ENCODE measurements around the gene CD59.

Gene CD59, protein sequence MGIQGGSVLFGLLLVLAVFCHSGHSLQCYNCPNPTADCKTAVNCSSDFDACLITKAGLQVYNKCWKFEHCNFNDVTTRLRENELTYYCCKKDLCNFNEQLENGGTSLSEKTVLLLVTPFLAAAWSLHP

DNA sequence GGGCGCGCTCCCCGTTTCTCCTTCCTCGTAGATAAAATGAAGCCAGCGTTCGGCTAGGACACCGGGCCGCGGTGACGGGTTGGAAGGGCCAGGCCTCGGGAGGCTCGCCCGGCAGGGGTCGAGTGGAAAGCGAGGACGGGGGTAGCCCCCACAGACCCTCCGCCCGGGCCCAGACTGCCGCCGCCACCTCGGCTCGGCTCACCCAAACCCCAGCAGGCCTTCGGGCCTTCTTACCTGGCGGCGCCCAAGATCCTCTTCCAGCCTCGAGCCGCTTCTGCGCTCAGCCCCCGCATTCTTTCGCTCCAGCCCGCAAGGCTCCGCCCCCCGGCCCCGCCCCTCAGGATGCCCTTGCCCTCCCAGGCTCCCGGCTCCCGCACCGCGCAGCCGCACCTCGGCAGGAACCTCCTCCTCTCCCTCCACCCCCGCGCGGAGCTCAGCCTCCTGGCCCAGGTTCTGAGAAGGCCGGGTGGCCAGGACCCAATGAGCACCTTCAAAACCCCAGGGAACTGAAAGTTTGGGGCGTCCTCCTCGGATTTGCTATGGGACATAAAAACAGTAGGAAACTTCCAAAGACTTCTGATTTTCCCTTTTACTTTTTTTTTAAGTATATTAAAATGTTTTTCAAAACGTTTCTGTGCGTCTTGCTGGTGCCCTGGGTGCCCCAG, at the start of gene CD59:
CD59 (minus strand) TSS at position 276 of the 665 bp plus-strand sequence. CDS start 13,978 bp downstream, outside the sequence.
- peak; percentile 87 for DNase-seq (ENCODE audit: low spot score)
- TF ChIP-seq, protein P1, sequence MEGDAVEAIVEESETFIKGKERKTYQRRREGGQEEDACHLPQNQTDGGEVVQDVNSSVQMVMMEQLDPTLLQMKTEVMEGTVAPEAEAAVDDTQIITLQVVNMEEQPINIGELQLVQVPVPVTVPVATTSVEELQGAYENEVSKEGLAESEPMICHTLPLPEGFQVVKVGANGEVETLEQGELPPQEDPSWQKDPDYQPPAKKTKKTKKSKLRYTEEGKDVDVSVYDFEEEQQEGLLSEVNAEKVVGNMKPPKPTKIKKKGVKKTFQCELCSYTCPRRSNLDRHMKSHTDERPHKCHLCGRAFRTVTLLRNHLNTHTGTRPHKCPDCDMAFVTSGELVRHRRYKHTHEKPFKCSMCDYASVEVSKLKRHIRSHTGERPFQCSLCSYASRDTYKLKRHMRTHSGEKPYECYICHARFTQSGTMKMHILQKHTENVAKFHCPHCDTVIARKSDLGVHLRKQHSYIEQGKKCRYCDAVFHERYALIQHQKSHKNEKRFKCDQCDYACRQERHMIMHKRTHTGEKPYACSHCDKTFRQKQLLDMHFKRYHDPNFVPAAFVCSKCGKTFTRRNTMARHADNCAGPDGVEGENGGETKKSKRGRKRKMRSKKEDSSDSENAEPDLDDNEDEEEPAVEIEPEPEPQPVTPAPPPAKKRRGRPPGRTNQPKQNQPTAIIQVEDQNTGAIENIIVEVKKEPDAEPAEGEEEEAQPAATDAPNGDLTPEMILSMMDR (IDR thresholded peaks at IDR 0.05; ENCODE audit: extremely low read depth, missing control alignments) = no peak

DNA sequence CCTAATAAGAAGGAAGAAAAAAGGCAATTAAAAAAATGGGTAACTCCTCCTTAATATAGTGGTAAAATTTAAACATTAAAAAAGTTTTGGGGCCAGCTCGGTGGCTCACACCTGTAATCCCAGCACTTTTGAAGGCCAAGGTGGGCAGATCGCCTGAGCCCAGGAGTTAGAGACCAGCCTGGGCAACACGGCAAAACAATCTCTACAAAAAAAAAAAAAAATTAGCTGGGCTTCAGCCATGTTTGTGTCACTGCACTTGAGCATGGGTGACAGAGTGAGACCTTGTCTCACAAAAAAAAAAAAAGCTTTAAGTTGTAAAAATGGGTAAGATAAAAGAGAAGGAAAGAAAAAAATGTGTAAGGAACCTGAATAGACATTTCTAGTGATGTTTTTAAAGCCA, 49.4 kb upstream of the CD59 start:
- no peak for DNase-seq (ENCODE audit: low spot score)
- TF ChIP-seq, protein P1 (IDR thresholded peaks at IDR 0.05; ENCODE audit: extremely low read depth, missing control alignments) = no peak

DNA sequence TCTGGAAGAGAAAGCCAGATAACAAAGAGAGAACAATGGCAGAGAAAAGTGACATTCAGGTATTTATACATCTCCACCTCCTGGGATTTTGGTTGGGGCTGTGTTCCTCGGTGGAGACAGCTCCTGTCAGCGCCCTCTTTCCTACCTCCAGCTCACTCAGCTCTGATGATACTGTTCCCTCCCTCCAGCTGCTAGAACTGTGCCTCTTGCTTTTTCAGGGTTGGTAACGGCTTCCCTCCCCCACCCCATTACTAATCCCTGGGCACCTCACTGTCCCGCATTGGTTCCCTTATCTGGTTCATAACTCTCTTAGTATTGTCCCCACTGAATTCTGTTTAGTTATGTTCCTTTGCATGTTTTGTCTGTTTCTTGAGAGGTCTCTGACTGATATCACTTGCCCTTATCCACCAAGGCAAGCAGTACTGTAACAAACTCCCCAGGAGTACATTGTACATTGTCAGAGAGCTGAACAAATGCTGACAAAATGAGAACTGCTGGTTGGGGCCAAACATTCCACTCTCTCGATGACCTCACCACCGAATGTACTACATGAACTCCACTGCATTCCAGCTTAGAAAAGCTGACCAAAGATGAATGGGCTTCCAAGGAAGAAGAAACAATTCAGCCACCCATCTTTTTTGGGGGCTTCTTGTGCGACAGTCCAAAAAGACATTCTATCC, 43.8 kb upstream of the CD59 start:
- DNase-seq (ENCODE audit: low spot score) = no peak
- TF ChIP-seq, protein P1 (IDR thresholded peaks at IDR 0.05; ENCODE audit: extremely low read depth, missing control alignments) = no peak

DNA sequence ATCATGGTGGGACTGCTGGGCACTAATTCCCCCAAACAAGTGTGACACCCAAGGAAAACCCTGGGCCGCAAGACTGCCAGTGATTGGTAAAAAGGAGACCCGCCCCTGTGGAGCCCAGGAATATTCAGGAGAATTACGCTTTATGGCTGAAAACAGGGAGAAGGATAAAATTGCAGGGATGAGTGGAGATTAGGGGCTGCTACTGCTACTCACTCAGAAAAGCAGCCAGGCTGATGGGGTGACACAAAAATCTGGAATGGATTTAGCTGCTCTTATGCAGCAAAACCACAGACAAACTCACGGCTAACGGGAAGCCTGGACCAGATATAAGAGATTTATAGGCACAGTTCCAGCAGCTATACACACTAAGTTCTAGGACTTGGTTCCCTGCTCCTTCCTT, 42.5 kb upstream of the CD59 start:
- DNase-seq (ENCODE audit: low spot score) = no peak
- TF ChIP-seq, protein P1 (IDR thresholded peaks at IDR 0.05; ENCODE audit: extremely low read depth, missing control alignments) = no peak

DNA sequence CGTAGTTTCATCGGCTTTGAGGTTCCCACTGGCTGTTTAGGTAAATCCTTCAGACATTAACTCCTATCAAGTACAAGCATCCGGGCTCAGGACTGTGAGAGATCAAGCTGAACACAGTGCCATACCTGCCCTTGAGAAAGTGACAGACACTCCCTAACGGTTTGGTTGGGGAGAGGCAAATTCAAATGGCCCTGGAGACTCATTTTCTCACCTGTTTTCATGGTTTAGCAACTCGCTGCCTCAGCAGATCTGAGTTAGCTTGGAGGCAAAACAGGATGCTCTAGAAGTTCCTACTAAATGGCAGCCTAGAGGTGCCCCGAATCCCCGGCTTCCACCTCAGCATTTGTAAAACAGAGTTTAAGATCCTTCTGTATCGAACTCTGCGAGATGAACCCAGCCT, 41.7 kb upstream of the CD59 start:
- TF ChIP-seq, protein P1 (IDR thresholded peaks at IDR 0.05; ENCODE audit: extremely low read depth, missing control alignments) = no peak
- DNase-seq (ENCODE audit: low spot score) = no peak

DNA sequence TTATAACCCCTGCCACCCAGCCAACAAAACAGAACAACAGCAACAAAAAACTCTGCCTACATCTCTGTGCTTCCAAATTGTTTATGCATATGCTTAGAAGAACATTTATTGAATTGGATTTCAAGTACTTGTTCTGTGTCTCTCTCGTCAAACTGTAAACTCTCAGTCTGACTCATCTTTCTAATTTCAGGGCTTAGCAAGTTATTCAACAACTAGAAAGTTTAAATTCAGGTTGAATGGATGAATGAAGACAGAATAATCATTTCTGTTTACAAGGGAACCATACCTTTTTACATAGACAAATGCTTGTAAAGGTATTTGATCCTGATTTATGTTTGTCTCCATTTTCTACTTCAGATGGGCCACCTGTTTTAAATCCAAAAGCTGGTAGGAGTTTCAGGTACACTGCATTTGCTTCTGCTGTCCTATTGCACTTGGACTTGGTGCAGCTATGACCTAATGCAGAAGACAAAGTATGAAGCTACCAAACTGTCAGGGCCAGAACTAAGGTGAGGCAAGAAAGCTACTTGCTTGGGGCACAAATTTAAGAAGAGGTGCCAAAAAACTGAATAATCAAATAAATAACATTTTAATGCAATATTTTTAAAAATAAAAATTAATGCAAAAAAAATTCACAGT, 39.7 kb upstream of the CD59 start:
- DNase-seq (ENCODE audit: low spot score) = peak; percentile 32
- TF ChIP-seq, protein P1 (IDR thresholded peaks at IDR 0.05; ENCODE audit: extremely low read depth, missing control alignments) = no peak

DNA sequence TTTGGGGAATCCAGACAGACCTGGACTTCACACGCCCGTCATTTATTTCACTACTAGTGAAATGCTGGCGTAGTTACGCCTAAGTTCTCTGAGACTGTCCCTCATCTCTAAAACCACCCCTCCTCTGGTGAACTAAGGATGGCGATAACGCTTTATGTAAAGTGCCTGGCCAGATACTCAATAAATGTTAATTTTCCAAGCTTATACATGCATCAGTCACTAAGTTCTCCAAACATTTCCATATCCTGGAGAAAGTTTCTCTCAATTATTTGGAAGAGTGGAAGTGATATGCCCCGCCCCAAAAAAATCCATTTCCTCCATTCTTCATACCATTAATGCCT, 39.2 kb upstream of the CD59 start:
- TF ChIP-seq, protein P1 (IDR thresholded peaks at IDR 0.05; ENCODE audit: extremely low read depth, missing control alignments) = no peak
- DNase-seq (ENCODE audit: low spot score) = peak; percentile 16

All from GM20000 (cell line).